ENCODE data around the gene FAM89B.

FAM89B gene

DNA sequence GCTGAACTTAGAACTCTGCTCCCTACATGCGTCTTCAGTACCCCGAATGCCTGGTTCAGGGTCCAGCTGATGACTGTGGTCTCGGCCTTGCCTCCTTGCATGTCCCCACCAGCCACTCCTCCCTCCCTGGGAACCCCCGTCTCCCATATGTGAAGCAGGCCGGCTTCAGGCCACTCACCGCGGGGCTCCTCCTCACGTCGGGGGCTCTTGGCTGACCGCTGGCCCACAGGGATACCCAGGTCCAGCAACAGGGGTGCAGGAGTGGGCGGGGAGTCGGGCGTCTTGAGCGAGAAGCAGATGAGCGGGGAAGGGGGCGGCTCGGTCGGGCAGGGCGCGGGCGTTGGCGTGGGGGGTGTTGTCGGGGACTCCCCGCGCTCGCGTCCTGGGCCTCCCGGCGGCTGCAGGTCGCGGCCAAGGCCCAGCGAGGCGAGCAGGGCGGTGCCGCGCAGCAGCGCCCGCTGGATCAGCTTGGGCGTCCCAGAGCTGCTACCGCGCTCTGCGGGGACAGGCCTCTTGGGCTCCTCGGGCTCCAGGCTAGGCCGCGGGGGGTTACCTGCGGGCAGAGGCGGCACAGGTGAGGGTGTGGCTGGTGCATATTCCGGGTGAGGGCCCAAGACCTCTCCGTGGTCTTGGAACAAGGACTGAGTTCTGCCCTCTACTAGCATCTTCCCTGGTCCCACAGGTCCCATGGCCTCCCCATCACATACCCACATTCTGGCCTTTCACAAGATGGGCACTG lies 27.0 kb downstream of the FAM89B start:
- Histone ChIP-seq H3K27ac (ENCODE audit: low read depth, low read length) (no peak overlapping the region), H3K27me3 (ENCODE audit: control insufficient read depth in 1 of 2, insufficient read depth in 2 of 2, low read length in 2 of 2) (no peaks in the 10 kb centered on the region), H3K4me1 (ENCODE audit: control insufficient read depth in 1 of 2, insufficient read depth in 2 of 2, low read length in 2 of 2) (peaks cover 9 to 11% of the 10 kb centered on the region in 2 donors), H3K9ac (ENCODE audit: low read depth in 1 of 2, low read length in 2 of 2) (no peak overlapping the region), H3K4me3 (ENCODE audit: low read depth in 1 of 2, low read length in 2 of 2) (no peak overlapping the region), H3K9me3 (ENCODE audit: control insufficient read depth in 1 of 2, low read length in 2 of 2) (no peaks in the 10 kb centered on the region), H3K36me3 (ENCODE audit: control insufficient read depth in 1 of 2, insufficient read depth in 2 of 2, low read length in 2 of 2) (peaks cover 24 to 42% of the 10 kb centered on the region in 2 donors)

GRCh38 chr11:65599955-65600246 lies 27.6 kb downstream of the FAM89B start:
- H3K27me3 ChIP-seq (ENCODE audit: control insufficient read depth in 1 of 2, insufficient read depth in 2 of 2, low read length in 2 of 2) = no peaks in the 10 kb centered on the region
- peaks cover 28 to 47% of the 10 kb centered on the region in 2 donors for H3K36me3 ChIP-seq (ENCODE audit: control insufficient read depth in 1 of 2, insufficient read depth in 2 of 2, low read length in 2 of 2)
- no peaks in the 10 kb centered on the region for H3K9me3 ChIP-seq (ENCODE audit: control insufficient read depth in 1 of 2, low read length in 2 of 2)
- no peak overlapping the region for H3K9ac ChIP-seq (ENCODE audit: low read depth in 1 of 2, low read length in 2 of 2)
- H3K27ac ChIP-seq (ENCODE audit: low read depth, low read length) = no peak overlapping the region
- peaks cover 9 to 10% of the 10 kb centered on the region in 2 donors for H3K4me1 ChIP-seq (ENCODE audit: control insufficient read depth in 1 of 2, insufficient read depth in 2 of 2, low read length in 2 of 2)
- no peak overlapping the region for H3K4me3 ChIP-seq (ENCODE audit: low read depth in 1 of 2, low read length in 2 of 2)

DNA sequence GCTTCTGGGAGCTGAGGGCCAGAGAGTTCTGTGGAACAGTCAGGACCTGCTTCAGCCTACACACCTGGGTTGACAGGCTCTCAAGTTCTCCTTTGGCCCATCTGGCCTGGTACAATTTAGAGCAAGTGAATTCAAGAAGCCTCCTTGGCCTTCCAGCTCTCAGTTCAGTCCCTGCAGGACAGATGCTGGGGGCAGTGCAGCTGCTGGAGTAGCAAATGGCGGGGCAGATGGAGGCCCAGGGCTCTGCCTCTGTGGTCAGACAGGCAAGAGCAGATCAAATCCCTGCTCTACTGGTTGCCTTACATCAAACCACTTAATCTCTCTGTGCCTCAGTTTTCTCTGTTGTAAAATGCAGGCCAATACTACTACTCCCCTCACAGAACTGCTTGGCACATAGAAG lies 31.9 kb downstream of the FAM89B start:
- no peak overlapping the region for H3K4me3 ChIP-seq (ENCODE audit: low read depth in 1 of 2, low read length in 2 of 2)
- H3K9ac ChIP-seq (ENCODE audit: low read depth in 1 of 2, low read length in 2 of 2) = no peak overlapping the region
- H3K4me1 ChIP-seq (ENCODE audit: control insufficient read depth in 1 of 2, insufficient read depth in 2 of 2, low read length in 2 of 2) = peaks cover 0 to 9% of the 10 kb centered on the region in 2 donors
- no peaks in the 10 kb centered on the region for H3K27me3 ChIP-seq (ENCODE audit: control insufficient read depth in 1 of 2, insufficient read depth in 2 of 2, low read length in 2 of 2)
- peaks cover 38 to 60% of the 10 kb centered on the region in 2 donors for H3K36me3 ChIP-seq (ENCODE audit: control insufficient read depth in 1 of 2, insufficient read depth in 2 of 2, low read length in 2 of 2)
- H3K9me3 ChIP-seq (ENCODE audit: control insufficient read depth in 1 of 2, low read length in 2 of 2) = no peaks in the 10 kb centered on the region
- H3K27ac ChIP-seq (ENCODE audit: low read depth, low read length) = no peak overlapping the region

GRCh38 chr11:65606876-65607613 lies 34.7 kb downstream of the FAM89B start:
- Histone ChIP-seq H3K9me3 (ENCODE audit: control insufficient read depth in 1 of 2, low read length in 2 of 2) (no peaks in the 10 kb centered on the region), H3K36me3 (ENCODE audit: control insufficient read depth in 1 of 2, insufficient read depth in 2 of 2, low read length in 2 of 2) (peaks cover 29 to 73% of the 10 kb centered on the region in 2 donors), H3K4me1 (ENCODE audit: control insufficient read depth in 1 of 2, insufficient read depth in 2 of 2, low read length in 2 of 2) (peaks cover 17 to 36% of the 10 kb centered on the region in 2 donors), H3K4me3 (ENCODE audit: low read depth in 1 of 2, low read length in 2 of 2) (peak overlapping the region in 1 of 2 donors; percentile 13), H3K27me3 (ENCODE audit: control insufficient read depth in 1 of 2, insufficient read depth in 2 of 2, low read length in 2 of 2) (no peaks in the 10 kb centered on the region), H3K27ac (ENCODE audit: low read depth, low read length) (peak overlapping the region; percentile 56), H3K9ac (ENCODE audit: low read depth in 1 of 2, low read length in 2 of 2) (no peak overlapping the region)

DNA sequence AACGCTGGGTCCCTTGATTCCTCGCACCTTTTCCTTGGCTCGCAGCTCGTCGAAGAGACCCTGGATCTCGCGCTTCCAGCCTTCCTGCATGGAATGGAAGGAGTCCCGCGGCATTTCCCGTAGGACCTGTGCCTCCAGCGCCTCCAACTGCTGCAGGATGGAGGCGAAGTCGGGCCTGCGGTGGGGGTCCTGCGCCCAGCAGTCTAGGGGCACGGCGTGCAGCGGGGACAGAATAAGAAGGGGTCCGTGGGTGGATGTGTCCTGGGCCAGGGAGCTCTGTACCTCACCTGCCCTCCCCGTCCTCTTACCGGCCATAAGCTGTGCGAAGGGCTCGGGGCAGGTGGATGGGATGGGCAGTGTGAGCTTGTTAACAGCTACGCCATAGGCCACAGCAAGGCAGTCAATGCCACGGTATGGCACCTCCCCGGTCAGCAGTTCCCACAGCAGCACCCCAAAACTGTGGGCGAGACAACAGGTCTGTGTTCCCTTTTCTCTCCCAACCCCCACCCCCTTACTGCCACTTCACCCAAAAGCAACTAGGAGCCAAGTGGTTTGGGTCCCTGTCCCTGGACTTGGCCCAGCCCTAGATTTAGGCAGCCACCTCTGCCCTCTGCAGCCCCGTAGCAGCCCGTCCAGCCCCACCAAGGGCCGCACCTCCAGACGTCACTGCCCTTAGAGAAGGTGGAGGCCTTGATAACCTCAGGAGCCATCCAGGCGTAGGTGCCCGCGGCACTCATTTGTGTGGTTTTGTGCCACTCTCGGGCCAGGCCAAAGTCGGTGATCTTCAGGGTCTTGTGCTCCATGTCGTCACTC lies 35.5 kb downstream of the FAM89B start:
- Histone ChIP-seq H3K36me3 (ENCODE audit: control insufficient read depth in 1 of 2, insufficient read depth in 2 of 2, low read length in 2 of 2) (peaks cover 29 to 78% of the 10 kb centered on the region in 2 donors), H3K27me3 (ENCODE audit: control insufficient read depth in 1 of 2, insufficient read depth in 2 of 2, low read length in 2 of 2) (no peaks in the 10 kb centered on the region), H3K27ac (ENCODE audit: low read depth, low read length) (no peak overlapping the region), H3K9me3 (ENCODE audit: control insufficient read depth in 1 of 2, low read length in 2 of 2) (no peaks in the 10 kb centered on the region), H3K9ac (ENCODE audit: low read depth in 1 of 2, low read length in 2 of 2) (no peak overlapping the region), H3K4me1 (ENCODE audit: control insufficient read depth in 1 of 2, insufficient read depth in 2 of 2, low read length in 2 of 2) (peaks cover 25 to 44% of the 10 kb centered on the region in 2 donors), H3K4me3 (ENCODE audit: low read depth in 1 of 2, low read length in 2 of 2) (peak overlapping the region in 1 of 2 donors; percentile 13)

- Histone ChIP-seq H3K27ac (ENCODE audit: low read depth, low read length) (no peak overlapping the region), H3K36me3 (ENCODE audit: control insufficient read depth in 1 of 2, insufficient read depth in 2 of 2, low read length in 2 of 2) (peaks cover 29 to 67% of the 10 kb centered on the region in 2 donors), H3K27me3 (ENCODE audit: control insufficient read depth in 1 of 2, insufficient read depth in 2 of 2, low read length in 2 of 2) (no peaks in the 10 kb centered on the region), H3K9ac (ENCODE audit: low read depth in 1 of 2, low read length in 2 of 2) (no peak overlapping the region), H3K4me1 (ENCODE audit: control insufficient read depth in 1 of 2, insufficient read depth in 2 of 2, low read length in 2 of 2) (peaks cover 30 to 51% of the 10 kb centered on the region in 2 donors), H3K4me3 (ENCODE audit: low read depth in 1 of 2, low read length in 2 of 2) (no peak overlapping the region), H3K9me3 (ENCODE audit: control insufficient read depth in 1 of 2, low read length in 2 of 2) (no peaks in the 10 kb centered on the region)
Observed at GRCh38 chr11:65609229-65609628, 36.9 kb downstream of the FAM89B start.

GRCh38 chr11:65609665-65610064 lies 37.3 kb downstream of the FAM89B start:
- no peaks in the 10 kb centered on the region for H3K27me3 ChIP-seq (ENCODE audit: control insufficient read depth in 1 of 2, insufficient read depth in 2 of 2, low read length in 2 of 2)
- H3K9ac ChIP-seq (ENCODE audit: low read depth in 1 of 2, low read length in 2 of 2) = no peak overlapping the region
- H3K27ac ChIP-seq (ENCODE audit: low read depth, low read length) = no peak overlapping the region
- peaks cover 28 to 63% of the 10 kb centered on the region in 2 donors for H3K36me3 ChIP-seq (ENCODE audit: control insufficient read depth in 1 of 2, insufficient read depth in 2 of 2, low read length in 2 of 2)
- no peaks in the 10 kb centered on the region for H3K9me3 ChIP-seq (ENCODE audit: control insufficient read depth in 1 of 2, low read length in 2 of 2)
- no peak overlapping the region for H3K4me3 ChIP-seq (ENCODE audit: low read depth in 1 of 2, low read length in 2 of 2)
- peaks cover 30 to 51% of the 10 kb centered on the region in 2 donors for H3K4me1 ChIP-seq (ENCODE audit: control insufficient read depth in 1 of 2, insufficient read depth in 2 of 2, low read length in 2 of 2)

DNA sequence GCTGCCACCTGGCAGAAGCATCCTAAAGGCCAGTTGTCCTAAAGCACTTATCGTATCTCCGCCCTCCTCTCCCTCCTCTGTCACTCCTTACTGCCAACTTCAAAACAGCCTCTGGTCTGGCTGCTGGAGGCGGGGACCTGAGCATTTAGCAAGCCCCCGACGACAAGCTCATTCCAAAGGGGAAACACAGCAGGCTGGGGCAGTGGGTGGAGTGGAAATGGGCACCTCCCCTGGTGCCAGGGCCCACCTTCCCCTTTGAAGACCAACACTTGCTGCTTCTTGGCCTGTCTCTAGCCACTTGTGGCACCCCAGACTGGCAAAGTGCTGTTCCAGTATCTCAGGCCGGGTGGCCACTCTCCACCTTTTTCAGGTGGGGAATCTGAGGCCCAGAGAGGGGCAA lies 38.1 kb downstream of the FAM89B start:
- peaks cover 21 to 56% of the 10 kb centered on the region in 2 donors for H3K36me3 ChIP-seq (ENCODE audit: control insufficient read depth in 1 of 2, insufficient read depth in 2 of 2, low read length in 2 of 2)
- no peaks in the 10 kb centered on the region for H3K27me3 ChIP-seq (ENCODE audit: control insufficient read depth in 1 of 2, insufficient read depth in 2 of 2, low read length in 2 of 2)
- peak overlapping the region; percentile 15 to 34 for H3K9ac ChIP-seq (ENCODE audit: low read depth in 1 of 2, low read length in 2 of 2)
- peak overlapping the region; percentile 91 to 93 for H3K4me3 ChIP-seq (ENCODE audit: low read depth in 1 of 2, low read length in 2 of 2)
- H3K27ac ChIP-seq (ENCODE audit: low read depth, low read length) = no peak overlapping the region
- no peaks in the 10 kb centered on the region for H3K9me3 ChIP-seq (ENCODE audit: control insufficient read depth in 1 of 2, low read length in 2 of 2)
- H3K4me1 ChIP-seq (ENCODE audit: control insufficient read depth in 1 of 2, insufficient read depth in 2 of 2, low read length in 2 of 2) = peaks cover 30 to 51% of the 10 kb centered on the region in 2 donors

DNA sequence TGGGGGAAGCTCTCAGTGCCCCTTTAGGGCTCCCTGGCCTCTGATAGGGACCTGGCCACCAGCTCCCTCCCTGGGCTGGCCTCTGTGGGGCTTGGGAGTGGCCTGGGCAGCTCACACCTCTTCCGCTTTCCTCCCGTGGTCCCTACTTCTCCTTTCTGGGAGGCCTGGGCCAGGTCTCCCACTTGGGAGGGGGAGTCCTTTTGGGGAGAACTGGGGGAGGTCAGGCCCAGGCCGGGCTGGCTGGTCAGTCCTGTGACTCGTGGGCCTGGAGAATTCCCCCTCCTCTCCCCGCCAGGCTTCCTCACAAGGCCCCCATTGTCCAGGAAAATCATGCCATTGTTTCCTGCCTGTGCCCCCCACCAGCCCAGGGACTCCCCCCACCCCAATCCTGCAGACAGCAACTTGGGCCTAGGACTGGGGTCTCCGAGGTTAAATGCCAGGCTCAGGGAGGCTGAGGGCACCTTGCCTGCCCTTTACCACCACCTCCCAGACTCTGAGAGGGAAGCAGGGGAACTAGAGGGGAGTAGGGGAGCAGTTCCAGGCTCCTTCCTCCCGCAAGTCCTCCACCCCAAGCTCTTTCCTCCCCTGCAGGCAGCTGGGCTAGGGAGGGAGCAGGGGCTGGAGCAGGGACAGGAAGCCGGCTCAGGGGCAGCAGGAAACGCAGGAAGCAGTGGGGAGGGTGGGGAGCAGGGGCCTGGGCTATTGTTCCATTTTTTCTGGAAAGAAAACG lies 38.9 kb downstream of the FAM89B start:
- peak overlapping the region in 1 of 2 donors; percentile 34 for H3K9ac ChIP-seq (ENCODE audit: low read depth in 1 of 2, low read length in 2 of 2)
- no peaks in the 10 kb centered on the region for H3K9me3 ChIP-seq (ENCODE audit: control insufficient read depth in 1 of 2, low read length in 2 of 2)
- H3K4me1 ChIP-seq (ENCODE audit: control insufficient read depth in 1 of 2, insufficient read depth in 2 of 2, low read length in 2 of 2) = peaks cover 30 to 52% of the 10 kb centered on the region in 2 donors
- H3K4me3 ChIP-seq (ENCODE audit: low read depth in 1 of 2, low read length in 2 of 2) = peak overlapping the region; percentile 91 to 93
- no peaks in the 10 kb centered on the region for H3K27me3 ChIP-seq (ENCODE audit: control insufficient read depth in 1 of 2, insufficient read depth in 2 of 2, low read length in 2 of 2)
- peak overlapping the region; percentile 39 for H3K27ac ChIP-seq (ENCODE audit: low read depth, low read length)
- peaks cover 14 to 48% of the 10 kb centered on the region in 2 donors for H3K36me3 ChIP-seq (ENCODE audit: control insufficient read depth in 1 of 2, insufficient read depth in 2 of 2, low read length in 2 of 2)
